GM18867 (cell line): ENCODE results near the gene ADIRF.

Experiments used
- ATAC-seq: cut with Tn5 transposase; IDR thresholded peaks from one replicate; pipeline ENCODE4 v1.9.1; 2021; ENCODE audit warnings: mild to moderate bottlenecking, moderate library complexity; ENCODE audit not compliant: unreplicated experiment

The ADIRF gene

DNA sequence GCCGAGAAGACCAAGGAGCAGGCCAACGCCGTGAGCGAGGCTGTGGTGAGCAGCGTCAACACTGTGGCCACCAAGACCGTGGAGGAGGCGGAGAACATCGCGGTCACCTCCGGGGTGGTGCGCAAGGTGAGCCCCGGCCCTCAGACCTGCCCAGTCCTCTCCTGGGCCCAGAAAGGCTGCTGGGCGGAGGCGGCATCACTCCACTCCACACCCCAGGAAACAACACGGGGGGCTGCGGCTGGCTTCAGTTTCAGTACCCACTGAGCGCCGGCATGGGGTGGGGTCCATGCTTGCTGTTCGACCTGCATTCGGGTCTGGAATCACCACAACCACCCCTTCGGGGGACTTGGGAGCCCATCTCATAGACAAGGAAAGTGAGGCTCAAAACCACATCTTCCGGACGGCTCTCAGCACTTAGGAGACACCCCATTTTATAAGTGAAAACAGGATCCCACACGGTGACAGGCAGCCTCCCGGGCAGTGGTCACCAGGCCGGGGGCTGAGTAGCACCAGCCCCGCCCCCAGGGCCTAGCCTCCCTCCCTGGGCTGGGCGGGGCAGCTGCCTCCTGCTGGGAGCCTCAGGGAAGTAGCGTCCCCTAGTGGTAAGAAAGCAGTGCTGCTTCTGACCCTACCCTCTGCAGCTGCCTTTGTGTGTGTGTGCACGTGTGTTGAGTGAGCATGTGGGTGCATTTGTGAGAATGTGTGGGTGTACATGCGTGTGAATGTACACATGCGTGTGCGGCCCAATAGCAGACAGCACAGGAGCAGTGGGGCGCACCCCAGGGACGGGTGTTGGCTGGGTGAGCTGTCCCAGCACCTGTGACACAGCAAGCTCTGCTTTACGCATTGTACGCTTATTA, 8.0 kb upstream of the ADIRF start:
- peak; percentile 66 for ATAC-seq

DNA sequence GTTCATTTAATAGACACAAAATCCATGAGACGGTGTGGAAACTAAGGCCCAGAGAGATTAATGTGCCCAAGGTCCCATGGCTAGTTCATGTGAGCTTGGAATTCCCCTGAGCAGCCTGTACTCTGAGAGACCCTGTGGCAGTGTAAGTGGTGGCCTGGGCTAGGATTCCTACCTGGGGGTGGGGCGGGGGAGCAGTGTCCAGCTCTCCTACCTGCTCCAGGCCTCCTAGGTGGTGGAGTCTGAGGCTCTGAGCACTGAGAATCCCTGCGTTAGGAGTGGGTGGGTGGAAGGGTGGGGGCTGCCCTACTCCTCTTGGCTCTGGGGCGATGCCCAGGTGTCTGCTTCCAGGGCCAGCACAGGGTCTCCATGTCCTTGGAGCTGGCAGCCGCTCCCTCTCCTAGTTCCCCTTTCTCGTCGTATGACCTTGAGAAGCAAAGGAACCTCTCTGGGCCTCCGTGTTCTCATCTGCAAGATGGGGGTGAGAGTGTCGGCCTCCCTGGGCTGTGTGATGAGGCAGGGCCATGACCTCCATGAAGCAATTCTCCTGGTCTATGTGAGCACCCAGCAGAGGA, 7.3 kb upstream of the ADIRF start:
- ATAC-seq: no peak

DNA sequence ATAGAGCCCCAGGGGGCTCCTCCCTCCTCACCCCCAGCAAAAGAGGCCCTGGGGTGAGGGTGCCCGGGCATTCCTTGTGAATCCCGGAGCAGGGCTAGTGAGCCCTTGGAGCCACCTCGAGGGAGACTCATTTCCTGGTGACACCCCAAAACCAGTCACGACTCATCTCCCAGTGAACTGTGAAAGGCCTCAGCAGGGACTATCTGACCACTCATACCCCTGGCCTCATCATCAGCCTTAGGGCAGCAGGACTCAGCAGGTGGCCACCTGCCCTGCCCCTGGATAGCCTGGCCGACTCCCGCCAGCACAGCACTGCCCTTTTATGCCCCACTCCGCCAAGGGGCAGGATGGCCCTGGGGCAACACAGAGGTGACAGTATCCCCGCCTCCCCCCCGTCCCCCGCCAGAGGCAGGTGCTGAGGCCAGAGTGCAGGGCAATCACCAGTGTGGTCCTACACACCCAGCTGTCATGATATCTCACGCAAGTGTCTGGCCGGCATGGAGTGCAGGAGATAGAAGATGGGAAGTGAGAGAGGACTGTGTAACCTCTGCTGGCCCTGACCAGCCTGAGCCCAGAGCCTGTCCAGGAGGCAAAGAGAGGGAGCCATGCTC, 6.7 kb upstream of the ADIRF start:
- no peak for ATAC-seq

DNA sequence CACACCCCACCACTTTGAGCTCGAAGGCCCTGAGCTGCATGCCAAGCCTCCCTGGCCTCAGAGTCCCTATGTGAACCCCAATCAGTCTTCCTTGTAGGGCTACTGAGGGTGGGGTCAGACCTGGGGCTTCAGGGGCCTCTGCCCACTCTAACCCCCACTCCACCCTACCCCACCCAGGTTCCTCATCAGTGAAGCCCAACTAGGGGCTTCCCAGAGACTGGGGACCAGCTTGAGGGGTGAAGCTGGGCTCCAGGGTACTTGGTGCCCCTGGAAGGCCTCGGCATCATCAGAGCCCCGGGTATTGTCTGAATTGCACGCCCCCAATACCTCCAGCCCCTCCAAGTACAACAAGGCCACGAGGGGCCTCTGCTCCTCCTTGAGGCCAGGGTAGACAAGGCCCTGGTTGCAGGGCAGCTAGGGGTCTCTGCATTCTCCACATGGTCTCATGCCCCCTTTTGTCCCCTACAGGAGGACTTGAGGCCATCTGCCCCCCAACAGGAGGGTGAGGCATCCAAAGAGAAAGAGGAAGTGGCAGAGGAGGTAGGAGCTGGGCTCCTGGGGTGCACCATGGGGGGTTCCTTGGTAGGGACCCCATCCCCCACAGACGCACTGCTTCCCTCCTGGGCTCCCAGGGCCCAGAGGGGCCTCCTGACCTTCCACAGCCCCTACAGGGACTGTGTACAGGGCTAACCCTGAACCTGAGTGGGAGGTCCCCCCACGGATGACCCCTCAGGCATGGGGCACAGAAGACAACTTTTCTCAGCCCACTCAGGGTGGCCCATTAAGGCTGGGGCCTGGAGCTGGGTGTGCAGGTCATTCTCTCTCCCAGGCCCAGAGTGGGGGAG, 5.9 kb upstream of the ADIRF start:
- no peak for ATAC-seq

DNA sequence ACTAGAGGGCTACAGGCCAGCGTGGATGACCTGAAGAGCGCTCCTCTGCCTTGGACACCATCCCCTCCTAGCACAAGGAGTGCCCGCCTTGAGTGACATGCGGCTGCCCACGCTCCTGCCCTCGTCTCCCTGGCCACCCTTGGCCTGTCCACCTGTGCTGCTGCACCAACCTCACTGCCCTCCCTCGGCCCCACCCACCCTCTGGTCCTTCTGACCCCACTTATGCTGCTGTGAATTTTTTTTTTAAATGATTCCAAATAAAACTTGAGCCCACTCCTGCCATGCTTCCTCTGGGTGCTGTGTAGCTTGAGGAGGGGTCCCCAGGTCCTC, 5.3 kb upstream of the ADIRF start:
- ATAC-seq: no peak

DNA sequence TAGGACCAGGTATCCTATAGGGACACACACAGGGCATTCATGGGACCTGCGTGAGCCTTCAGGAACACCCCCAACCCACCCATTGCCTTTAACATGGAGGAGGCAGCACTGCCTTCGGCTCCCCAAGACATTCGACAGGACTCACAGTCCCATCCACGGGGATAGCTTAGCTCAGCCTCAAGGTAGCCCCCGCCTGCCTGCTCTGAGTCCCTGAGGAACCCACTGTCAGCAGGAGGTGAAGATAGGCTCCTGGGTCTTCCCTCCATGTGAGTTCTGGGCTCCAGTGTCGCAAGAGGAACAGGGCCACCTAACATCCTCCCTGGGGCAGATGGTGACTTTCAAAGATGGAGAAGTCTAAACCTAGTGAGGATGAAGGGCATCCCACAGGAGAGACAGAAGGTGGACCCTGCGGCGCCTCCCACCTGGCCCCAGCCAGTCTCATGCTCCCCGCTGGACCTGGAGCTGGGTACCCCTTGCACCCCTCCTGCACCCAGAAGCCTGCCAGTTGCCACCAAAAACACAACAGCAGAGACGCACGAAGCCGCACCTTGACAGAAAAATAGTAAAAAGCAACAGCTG, 4.9 kb upstream of the ADIRF start:
- ATAC-seq: no peak

DNA sequence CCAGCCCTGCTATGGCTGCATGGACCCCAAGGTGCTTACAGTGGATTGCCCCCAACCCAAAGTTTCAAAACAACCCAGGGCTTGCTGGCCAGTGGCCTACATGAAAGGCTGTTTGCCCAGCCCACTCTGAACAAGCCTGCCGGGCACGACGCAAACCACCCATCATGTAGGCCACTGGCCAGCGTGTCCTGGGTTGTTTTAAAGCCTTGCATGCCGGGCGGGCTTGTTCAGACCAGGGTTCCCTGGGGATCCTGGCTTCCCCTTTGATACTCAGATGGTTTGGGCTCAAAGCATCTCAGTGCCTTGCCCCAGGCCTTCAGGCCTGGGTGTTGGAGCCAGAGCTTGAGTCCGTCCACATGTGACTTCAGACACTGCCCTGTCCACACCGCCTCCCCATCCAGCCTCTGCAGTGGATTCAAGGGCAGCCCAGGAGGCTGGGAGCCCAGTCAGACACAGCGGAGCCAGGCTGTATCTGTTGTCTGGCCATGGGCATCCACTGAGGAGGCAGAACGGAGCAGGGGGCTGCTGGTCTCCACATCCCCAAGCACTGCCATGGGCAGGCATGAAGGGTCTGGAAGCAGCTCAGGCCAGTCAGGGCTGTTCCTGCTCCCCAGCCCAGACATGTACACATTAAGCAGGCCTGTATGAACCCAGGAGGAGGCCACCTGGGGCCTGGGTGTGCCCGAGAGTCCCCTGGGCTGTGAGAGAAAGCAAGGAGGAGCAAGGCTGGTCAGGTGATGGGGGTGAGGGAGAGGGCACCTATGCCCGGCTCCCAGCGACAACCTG, 4.0 kb upstream of the ADIRF start:
- ATAC-seq: no peak

DNA sequence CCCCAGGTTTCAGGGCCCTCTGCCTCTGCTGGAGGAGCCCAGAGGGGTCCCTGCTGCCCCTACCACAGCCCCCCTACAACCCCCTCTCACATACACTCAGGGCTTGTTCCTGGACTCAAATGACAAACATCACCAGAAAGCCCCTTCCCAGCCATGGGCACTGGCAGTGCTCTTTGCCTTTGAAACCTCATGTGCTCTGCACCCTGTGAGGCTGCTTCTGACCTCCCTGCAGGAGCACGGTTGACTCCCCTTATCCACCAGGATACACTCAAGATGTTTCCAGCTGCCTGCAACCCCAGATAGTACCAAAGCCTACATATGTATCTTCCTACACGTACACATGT, 3.5 kb upstream of the ADIRF start:
- no peak for ATAC-seq

DNA sequence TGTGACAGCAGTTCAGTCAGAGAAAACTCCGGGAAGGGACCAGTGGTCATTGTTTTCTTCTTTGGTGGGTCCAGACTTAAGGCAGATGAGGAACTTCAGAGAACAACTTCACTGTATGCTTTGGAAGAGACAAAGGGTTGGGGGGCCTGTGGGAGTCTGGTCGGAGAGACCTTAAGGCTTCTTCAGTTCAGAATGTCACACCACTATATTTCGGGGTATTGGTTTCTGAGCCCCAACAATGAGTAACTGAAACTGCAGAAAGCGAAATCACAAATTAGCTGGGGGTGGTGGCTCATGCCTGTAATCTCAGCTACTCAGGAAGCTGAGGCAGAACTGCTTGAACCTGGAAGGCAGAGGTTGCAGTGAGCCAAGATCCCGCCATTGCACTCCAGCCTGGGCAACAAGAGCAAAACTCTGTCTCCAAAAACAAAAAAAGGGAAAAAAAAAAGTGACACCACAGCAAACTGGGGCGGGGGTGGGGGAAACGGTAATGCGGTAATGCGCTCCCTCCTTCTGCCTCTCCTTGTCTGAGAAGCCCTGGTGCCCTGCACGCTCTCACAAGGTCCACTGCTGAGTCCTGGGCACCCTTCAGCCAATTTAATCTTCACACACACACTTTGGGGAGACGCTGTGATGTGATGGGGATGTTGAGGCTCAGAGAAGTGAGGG, 2.2 kb upstream of the ADIRF start:
- peak; percentile 42 for ATAC-seq

DNA sequence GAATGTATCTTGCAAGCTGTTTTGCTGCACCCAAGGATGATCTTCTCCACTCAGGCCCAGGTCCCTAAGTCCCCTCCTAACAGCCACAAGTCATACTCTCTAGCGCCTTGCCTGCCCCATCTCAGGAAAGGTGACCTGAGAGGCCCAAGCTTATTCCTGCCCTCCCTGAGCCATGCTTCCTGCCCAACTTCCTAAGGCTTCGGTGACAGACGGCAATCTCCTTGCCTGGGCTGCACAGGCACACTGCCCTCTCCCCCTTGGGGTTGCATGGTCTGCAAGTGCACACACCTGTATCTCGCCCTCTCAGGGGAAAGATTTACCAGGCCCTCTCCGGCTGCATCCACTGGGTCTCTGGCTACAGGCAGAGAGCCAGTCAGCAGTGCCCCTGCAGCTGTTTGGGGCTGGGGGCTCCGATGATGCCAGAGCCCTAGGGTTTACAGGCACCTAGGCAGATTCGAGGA, 771 bp upstream of the ADIRF start:
- ATAC-seq: no peak

DNA sequence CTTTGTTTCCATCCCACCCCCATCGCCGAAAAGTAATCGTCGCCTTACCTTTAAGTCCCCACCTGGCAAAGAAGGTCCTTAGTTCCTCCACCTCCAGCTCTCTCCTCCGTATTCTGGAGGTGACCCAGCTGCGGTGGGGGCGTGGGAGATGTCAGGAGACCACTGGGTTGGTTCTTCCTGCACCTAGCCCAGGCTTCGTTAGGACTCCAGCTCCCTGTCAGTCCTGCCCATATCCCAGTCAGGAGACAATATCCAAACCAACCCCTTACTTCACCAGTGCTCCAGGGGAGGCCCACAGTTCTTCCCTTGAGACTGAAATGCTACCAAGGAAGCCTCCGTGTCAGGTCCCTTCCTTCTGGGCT, 693 bp downstream of the ADIRF start:
- no peak for ATAC-seq

DNA sequence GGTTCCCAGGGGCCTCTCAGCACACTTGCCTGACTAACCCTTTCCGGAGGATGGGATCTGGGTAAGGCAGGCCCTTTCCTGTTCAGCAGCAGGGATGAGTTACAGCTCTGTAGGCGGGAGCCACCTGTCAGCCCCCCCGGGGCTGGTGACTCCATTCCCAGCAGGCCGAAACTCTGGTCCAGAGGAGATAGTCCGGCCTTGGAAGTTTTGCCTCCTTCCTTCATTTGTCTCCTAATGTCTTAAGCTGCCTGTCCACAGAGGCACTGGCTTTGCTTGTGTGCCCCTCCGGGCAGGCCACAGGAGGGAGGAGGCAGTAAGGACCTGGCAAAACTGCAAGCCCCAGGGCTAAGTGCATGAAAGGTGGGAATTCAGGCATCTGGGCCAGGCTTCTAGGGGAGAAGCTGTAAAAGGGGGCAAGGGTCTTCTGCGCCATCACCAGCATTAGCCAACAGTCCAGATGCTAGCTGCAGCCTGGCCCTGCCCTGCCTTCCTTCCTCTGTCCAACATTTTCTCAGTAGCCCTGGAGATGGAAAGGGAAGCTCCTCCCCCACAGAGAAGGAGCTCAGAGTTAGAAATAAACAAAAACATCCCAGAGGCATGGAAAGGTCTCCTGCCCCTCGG, 1.2 kb downstream of the ADIRF start:
- no peak for ATAC-seq

DNA sequence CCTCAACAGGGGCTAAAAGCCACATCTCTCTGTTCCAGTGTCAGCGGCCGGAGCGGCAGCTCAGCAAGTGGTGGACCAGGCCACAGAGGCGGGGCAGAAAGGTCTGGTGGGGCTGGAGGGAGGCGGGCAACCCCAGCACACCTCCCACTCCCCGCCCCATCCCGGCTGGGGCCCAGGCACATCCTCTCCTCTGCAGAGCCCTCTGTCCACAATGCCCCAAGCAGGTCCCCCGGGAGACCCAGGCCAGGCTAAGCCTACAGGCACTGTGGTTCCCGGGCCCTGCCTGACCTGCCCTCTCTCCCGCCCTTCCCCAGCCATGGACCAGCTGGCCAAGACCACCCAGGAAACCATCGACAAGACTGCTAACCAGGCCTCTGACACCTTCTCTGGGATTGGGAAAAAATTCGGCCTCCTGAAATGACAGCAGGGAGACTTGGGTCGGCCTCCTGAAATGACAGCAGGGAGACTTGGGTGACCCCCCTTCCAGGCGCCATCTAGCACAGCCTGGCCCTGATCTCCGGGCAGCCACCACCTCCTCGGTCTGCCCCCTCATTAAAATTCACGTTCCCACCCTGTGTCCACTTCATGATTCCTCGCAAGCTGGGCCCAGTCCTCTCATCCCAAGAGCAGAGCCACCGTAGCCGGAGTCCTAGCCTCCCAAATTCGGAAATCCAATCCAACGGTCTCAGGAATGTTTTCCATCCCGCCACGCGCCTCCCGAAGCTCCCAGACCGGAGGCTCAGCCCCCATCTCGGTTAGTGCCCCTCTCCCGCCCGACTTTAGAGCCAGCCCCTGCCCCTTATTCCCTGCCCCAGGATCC, 2.1 kb downstream of the ADIRF start:
- no peak for ATAC-seq

DNA sequence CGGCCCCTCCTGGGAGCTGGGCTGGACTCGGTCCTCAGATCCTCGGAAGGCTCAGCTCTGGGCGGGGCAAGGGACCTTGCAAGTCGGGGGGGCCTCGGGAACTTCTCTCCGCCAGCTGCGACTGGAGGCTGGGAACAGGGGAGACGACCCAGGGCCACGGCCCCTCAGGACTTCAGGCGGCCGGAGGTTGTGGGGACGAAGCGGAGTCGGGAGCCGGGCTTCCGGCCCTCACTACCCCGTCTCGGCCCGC, 2.6 kb downstream of the ADIRF start:
- ATAC-seq: no peak

DNA sequence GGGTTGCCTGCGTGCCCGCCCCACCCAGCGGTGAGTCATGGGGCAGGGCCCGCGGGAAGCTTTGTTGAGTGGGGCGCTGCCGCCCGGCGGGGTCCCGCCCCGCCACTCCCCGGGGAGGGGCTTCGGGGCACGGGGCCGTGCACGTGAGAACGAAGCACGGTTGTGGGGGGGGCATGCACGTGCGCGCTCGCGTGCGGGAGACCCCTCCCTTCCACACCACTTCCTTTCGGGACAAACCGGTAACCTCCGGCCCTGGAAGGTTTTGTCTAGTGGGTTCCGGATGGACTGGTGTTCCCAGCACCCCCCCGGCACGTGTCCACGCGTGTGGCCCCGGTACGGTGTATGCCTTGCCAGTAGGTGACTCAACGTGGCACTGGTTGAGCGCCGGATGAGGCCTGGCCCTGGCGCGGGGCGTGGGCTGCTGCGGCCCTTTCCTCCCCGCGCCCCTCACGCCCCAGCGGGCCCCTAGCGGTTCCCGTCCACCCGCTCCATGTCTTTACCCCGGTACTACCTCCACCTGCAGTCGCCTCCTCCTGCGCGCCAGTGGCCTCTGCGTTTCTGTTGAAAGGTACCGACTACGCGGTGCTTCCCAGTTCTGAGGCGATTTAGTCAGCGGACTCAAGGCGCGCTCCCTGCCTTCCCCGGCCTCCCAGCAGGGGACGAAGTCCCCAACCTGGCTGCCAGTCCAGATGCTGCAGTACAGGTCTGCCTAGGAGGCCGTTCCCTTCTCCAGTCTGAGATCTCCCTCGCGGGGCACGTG, 3.1 kb downstream of the ADIRF start:
- ATAC-seq: peak; percentile 81

DNA sequence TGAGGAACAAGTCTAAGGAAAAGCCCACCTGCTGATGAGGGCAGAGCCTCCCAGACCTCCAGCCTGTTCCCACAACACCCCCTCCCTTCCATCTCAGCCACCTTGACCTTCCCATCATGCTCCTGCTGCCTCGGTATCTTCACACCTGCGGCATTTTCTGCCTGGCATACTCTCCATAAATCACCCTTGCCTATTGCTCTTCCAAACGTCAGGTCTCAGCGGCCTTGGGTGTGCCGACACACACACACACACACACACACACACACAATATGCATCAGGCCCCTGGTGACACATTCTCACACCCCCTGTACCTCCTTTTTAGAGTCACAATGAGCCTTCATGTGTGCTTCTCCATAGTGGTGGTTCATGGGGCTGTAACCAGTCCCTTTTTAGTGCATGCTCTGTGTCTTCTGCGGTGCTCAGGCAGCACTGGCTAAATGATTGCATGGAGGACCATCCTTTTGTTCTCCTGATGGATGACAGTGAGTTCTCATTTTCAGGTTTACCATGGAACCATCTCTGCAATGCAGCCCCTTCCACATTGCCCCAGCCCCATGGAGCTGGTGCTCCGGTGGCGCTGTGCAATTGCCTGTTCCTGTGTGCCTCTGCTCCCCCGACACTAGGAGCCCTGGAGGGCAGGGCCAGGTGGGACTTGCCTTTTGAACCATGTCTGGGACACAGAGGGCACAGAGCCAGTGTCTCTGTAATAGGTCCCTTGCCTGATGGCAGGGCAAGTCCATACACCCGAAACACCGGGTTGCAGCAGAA, 4.5 kb downstream of the ADIRF start:
- ATAC-seq: no peak

DNA sequence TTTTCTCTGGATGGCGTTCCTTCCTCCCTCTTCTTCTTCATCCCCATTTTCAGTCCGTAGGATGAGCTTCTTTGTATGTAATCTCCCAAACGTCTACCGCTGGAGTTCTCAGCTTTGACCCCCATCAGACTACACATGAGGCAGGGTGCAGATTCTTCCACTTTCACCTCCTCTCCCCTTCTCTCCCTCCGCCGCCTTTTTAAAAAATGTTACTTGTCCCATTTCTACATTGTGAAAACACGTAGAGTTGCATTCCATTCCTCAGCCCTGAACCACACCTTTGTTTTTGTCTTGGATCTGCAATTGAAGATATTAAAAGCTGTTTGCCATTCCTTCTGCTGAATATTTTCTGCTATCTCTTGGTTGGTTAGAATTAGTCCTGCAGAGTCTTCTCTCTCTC, 6.2 kb downstream of the ADIRF start:
- ATAC-seq: no peak
